HepG2 (cell line): Measurements from ENCODE around the gene OST4. TPM values are rescaled to one million over a fixed set of nuclear protein-coding genes. Genes with fewer than 3 reads are reported as not detected.

Experiments used
- HDAC1 ChIP-seq: sonication (generic); formaldehyde crosslinking; IDR thresholded peaks from 2 replicates; pipeline ENCODE4 v1.5.1; 2020; ENCODE audit warnings: mild to moderate bottlenecking, missing genetic modification reagents
- PAXIP1 ChIP-seq: sonication (generic); formaldehyde crosslinking; conservative IDR thresholded peaks from 2 replicates; pipeline ENCODE4 v1.4.0; 2020; ENCODE audit warnings: mild to moderate bottlenecking, missing genetic modification reagents, moderate library complexity
- SALL1 ChIP-seq: sonication (generic); formaldehyde crosslinking; IDR thresholded peaks from 2 replicates; pipeline ENCODE4 v1.8.0; 2022; ENCODE audit warnings: mild to moderate bottlenecking, missing genetic modification reagents
- ZNF251 ChIP-seq: sonication (generic); formaldehyde crosslinking; IDR thresholded peaks from 2 replicates; pipeline ENCODE4 v1.9.0; 2021; ENCODE audit warnings: mild to moderate bottlenecking, missing genetic modification reagents
- ZNF770 ChIP-seq: sonication (generic); formaldehyde crosslinking; IDR thresholded peaks from 2 replicates; pipeline ENCODE4 v1.5.0; 2020; ENCODE audit warnings: mild to moderate bottlenecking, missing genetic modification reagents
- polyA plus RNA-seq, 8 experiments: library from polyadenylated mRNA; depleted of rRNA in 3 of 8; stranded (reverse) in 7 of 8; unstranded in 1 of 8; fragments of >200 nt; fragmentation: Illumina TruSeq in 4 of 8; extraction: Trizol in 4 of 8; gene quantifications; 2 replicates each; pipeline versions ENCODE4 v1.2.1 to v1.2.3, GENCODE V29; 2011 to 2016; ENCODE audit warnings: low read depth in 4 of 8, missing spikeins in 1 of 8, mixed read lengths in 1 of 8; ENCODE audit not compliant: insufficient read depth in 1 of 8
- total RNA-seq, 5 experiments: library from RNA; depleted of rRNA; stranded (reverse); fragments of >200 nt; fragmentation: Illumina TruSeq; extraction: Trizol; gene quantifications; 2 replicates each; pipeline ENCODE4 v1.2.3, GENCODE V29; 2016; ENCODE audit warnings: low read depth in 1 of 5
- TF ChIP-seq, protein P1 (sequence below): sonication (generic); formaldehyde crosslinking; IDR thresholded peaks from 2 replicates; pipeline ENCODE4 v1.4.0; 2020; ENCODE audit warnings: missing genetic modification reagents, borderline replicate concordance

OST4 gene
- total and polyA plus RNA-seq, 2 of the 13 experiments (the other 11 are each of a cell fraction or from before 2014, with no cell fraction given) = 498 to 584 TPM

DNA sequence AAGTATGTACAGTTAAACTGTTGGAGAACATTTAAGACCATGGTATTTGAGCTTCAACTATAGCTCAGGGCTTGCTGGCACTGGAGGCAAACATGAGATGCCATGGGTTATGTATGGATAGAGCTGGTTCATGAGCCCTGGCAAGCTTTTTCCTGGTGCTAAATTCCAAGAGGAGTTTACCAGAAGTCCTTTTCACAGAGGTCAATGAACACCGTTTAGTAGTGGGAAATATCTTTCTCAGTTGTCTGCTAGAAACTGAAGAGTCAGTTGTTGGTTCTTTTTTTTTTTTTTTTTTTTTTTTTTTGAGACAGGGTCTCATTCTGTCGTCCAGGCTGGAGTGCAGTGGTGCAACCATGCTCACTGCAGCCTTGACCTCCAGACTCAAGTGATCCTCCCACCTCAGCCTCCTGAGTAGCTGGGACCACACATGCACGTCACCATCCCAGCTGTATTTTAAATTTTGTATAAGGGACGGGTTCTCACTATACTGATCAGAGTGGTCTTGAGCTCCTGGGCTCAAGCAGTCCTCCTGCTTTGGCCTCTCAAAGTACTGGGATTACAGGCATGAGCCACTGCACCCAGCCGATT, 16.5 kb upstream of the OST4 start (continued):
- TF ChIP-seq SALL1 (CRISPR knock-in tag) (peak; percentile 20; the same call in 1 of the 2 replicates), HDAC1 (CRISPR knock-in tag) (0 out of 2 replicates have a peak, but pooled peaks have one; percentile 23), PAXIP1 (CRISPR knock-in tag) (0 out of 2 replicates have a peak, but pooled peaks have one; percentile 12), ZNF770 (peak; percentile 98), ZNF251 (CRISPR knock-in tag) (no peak)
- TF ChIP-seq, protein P1, sequence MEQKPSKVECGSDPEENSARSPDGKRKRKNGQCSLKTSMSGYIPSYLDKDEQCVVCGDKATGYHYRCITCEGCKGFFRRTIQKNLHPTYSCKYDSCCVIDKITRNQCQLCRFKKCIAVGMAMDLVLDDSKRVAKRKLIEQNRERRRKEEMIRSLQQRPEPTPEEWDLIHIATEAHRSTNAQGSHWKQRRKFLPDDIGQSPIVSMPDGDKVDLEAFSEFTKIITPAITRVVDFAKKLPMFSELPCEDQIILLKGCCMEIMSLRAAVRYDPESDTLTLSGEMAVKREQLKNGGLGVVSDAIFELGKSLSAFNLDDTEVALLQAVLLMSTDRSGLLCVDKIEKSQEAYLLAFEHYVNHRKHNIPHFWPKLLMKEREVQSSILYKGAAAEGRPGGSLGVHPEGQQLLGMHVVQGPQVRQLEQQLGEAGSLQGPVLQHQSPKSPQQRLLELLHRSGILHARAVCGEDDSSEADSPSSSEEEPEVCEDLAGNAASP (CRISPR knock-in tag) = no peak
- TF ChIP-seq, all 625 proteins: peak for 10
